SK-N-SH (cell line): ENCODE measurements around the gene CNGA3.

Experiments
- CTCF ChIP-seq: fragments of 200-600 bp; sonication (generic); IDR thresholded peaks from 2 replicates; pipeline ENCODE4 v1.6.1; 2017; ENCODE audit warnings: antibody characterized with exemption, mild to moderate bottlenecking, moderate library complexity
- EP300 ChIP-seq, 2 experiments: IDR thresholded peaks; 2 replicates each; pipeline versions ENCODE4 v1.4.0 to v1.6.1; 2012; ENCODE audit warnings: borderline replicate concordance in 1 of 2, low read depth in 1 of 2, low read length in 1 of 2
- FOXJ3 ChIP-seq: sonication (generic); formaldehyde crosslinking; IDR thresholded peaks from 2 replicates; pipeline ENCODE4 v1.5.1; 2020; ENCODE audit warnings: mild to moderate bottlenecking, missing genetic modification reagents
- GABPA ChIP-seq: IDR thresholded peaks from 2 replicates; pipeline ENCODE4 v1.4.0; 2012; ENCODE audit warnings: low read depth, mild to moderate bottlenecking
- IRF3 ChIP-seq: fragments of 150-350 bp; IDR thresholded peaks from 2 replicates; pipeline ENCODE4 v1.6.1; 2016; ENCODE audit warnings: mild to moderate bottlenecking, low read depth, low read length
- MAX ChIP-seq: IDR thresholded peaks from 2 replicates; pipeline ENCODE4 v1.4.0; 2012; ENCODE audit warnings: low read depth
- POLR2AphosphoS5 ChIP-seq: IDR thresholded peaks from 2 replicates; pipeline ENCODE4 v1.6.1; 2012; ENCODE audit warnings: low read depth, low read length
- RFX5 ChIP-seq: IDR thresholded peaks from 2 replicates; pipeline ENCODE4 v1.6.1; 2012; ENCODE audit warnings: mild to moderate bottlenecking, improper control_type of control experiment, low read length
- YY1 ChIP-seq: IDR thresholded peaks from 2 replicates; pipeline ENCODE4 v1.4.0; 2012; ENCODE audit warnings: low read depth, mild to moderate bottlenecking

GRCh38 chr2:98309580-98309979 lies 36.7 kb upstream of the CNGA3 start:
- TF ChIP-seq CTCF (no peak), EP300 (IDR thresholded peaks at IDR 0.05; ENCODE audit: borderline replicate concordance in 1 of 2, low read depth in 1 of 2, low read length in 1 of 2) (no peak), MAX (no peak), YY1 (no peak), RFX5 (no peak), FOXJ3 (CRISPR knock-in tag) (no peak), GABPA (no peak), IRF3 (no peak), POLR2AphosphoS5 (no peak)
